ENCODE results near the gene SFSWAP. TPM values are rescaled to one million over a fixed set of nuclear protein-coding genes. Genes with fewer than 3 reads are reported as not detected.

SFSWAP gene
- total and polyA plus RNA-seq, 2 of the 13 experiments (the other 11 are each of a cell fraction or from before 2014, with no cell fraction given) = 17.1 to 27.7 TPM

- TF ChIP-seq ZNF672 (CRISPR knock-in tag; IDR thresholded peaks at IDR 0.05) (no peak), RXRA (CRISPR knock-in tag; IDR thresholded peaks at IDR 0.05) (0 out of 2 replicates have a peak, but pooled peaks have one; percentile 21), TEAD2 (CRISPR knock-in tag; IDR thresholded peaks at IDR 0.05) (no peak), DRAP1 (CRISPR knock-in tag; IDR thresholded peaks at IDR 0.05) (no peak), GTF3A (CRISPR knock-in tag; conservative IDR thresholded peaks at IDR 0.05) (0 out of 2 replicates have a peak, but pooled peaks have one; percentile 71), ZNF616 (CRISPR knock-in tag; IDR thresholded peaks at IDR 0.05; ENCODE audit: low read depth) (no peak), ZNF891 (CRISPR knock-in tag; IDR thresholded peaks at IDR 0.05) (0 out of 2 replicates have a peak, but pooled peaks have one; percentile 61), POLR2AphosphoS2 (IDR thresholded peaks at IDR 0.05; ENCODE audit: low read depth, low read length) (no peak), ZKSCAN1 (IDR thresholded peaks at IDR 0.05; ENCODE audit: low read length) (no peak; the same call in 1 of the 2 replicates), ZNF562 (CRISPR knock-in tag; IDR thresholded peaks at IDR 0.05; ENCODE audit: borderline replicate concordance) (0 out of 2 replicates have a peak, but pooled peaks have one; percentile 53), BRD4 (CRISPR knock-in tag; IDR thresholded peaks at IDR 0.05) (peak; percentile 84), LBX2 (CRISPR knock-in tag; IDR thresholded peaks at IDR 0.05; ENCODE audit: borderline replicate concordance) (no peak), HNF1B (CRISPR knock-in tag; IDR thresholded peaks at IDR 0.05) (peak; percentile 62; the same call in 1 of the 2 replicates), HMGXB3 (CRISPR knock-in tag; IDR thresholded peaks at IDR 0.05; ENCODE audit: borderline replicate concordance) (no peak), ZSCAN5A (CRISPR knock-in tag; IDR thresholded peaks at IDR 0.05; ENCODE audit: borderline replicate concordance) (peak; percentile 88; the same call in 1 of the 2 replicates), ZBTB42 (CRISPR knock-in tag; IDR thresholded peaks at IDR 0.05) (no peak), AGO2 (optimal IDR thresholded peaks at IDR 0.05; ENCODE audit: low read depth, low read length) (peak; percentile 76), ZNF777 (CRISPR knock-in tag; IDR thresholded peaks at IDR 0.05) (peak; percentile 62), FOSL1 (CRISPR knock-in tag; IDR thresholded peaks at IDR 0.05; ENCODE audit: borderline replicate concordance) (no peak), MAFG (CRISPR knock-in tag; IDR thresholded peaks at IDR 0.05) (0 out of 2 replicates have a peak, but pooled peaks have one; percentile 46), JUN (CRISPR knock-in tag; IDR thresholded peaks at IDR 0.05) (no peak)
Measured at GRCh38 chr12:131710464-131711457, at the start of gene SFSWAP (continued).
